ENCODE measurements around the gene PSG4.
"Not testable (repeated sequence)": the region's sequence is repeated elsewhere in the genome, so short reads cannot be mapped to it uniquely, and the experiment has no call there.

The PSG4 gene

DNA sequence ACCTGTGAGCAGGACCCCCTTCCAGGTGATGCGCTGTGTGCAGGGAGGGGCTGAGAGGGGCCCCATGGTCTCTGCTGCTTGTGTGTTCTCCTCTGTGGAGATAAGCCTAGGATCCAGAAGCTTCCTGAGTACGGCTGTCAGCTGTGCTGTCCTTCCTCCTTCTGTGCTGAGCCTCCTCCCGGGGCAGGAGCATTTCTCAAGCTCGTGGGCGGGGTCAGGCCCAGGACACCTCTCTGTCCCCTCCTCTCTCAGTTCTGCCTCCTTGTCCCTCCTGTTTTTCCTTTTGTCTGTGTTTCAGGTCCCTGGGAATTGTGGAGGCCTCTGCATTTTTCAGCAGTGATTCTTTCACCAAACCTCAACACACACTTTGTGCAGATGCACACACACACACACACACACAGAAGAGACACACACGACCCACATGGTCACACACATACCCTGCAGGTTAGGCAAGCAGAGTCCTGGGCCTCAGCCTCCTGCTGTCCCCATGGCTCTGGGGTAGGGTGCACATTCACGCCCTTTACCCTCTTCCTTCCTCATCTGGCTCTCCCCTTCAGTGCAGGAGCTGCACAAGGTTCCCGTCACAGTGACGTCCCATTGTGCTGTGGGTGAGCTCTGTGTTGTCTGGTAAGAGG lies at the start of gene PSG4:
PSG4 (minus strand) TSS at position 168 of the 635 bp plus-strand sequence; CDS start at position 66, 102 bp downstream.
- not testable (repeated sequence) for DNase-seq

DNA sequence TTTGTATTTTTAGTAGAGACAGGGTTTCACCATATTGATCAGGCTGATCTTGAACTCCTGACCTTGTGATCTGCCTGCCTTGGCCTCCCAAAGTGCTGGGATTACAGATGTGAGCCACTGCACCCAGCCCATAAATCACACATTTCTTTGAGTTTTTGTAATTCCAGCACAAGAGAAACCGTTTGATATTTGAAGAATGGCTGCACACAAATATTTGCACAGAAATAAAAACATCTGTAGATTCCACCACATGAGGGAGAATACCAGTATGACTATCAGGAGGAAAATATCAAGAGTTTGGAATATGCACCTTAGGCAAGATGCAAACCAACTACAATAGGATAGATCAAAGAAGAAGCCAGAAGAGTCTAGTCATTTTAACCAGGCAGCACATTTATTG lies 46.0 kb upstream of the PSG4 start:
- not testable (repeated sequence) for DNase-seq

DNA sequence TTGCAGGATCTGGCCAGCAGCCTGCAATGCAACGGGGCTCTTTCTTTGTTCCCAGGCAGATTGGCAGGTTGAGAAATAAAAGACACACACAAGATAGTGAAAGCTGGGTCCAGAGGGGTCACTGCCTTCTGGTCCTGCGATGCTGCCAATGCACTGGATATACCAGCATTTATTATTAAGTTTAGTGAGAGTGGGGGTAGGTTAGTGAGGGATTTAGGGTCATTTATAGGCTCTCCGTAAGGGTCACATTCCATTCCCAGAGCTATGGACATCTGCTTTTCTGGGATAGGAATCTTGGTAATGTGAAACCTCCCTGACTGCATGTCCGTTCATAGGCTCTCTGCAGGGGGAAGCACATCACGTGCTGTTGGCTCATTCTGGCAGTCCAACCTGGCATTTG lies 44.9 kb upstream of the PSG4 start:
- DNase-seq = not testable (repeated sequence)

DNA sequence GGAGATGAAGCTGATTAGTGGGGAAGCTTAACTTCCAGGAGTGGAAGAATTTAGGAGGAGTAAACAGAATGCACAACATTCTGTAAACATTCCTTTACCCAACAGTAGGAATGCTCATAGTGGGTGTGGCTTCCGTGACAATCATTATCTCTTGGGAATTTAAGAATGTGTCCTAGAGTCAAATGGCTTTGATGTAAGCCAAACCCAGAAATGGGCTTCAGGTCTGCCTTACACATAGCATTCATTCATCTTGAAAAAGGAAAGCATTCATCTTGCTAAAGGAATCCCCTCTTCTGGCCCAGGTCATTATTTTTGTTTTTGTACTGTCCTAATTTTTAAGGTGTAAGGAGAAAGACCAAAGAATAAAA lies 43.2 kb upstream of the PSG4 start:
- not testable (repeated sequence) for DNase-seq

DNA sequence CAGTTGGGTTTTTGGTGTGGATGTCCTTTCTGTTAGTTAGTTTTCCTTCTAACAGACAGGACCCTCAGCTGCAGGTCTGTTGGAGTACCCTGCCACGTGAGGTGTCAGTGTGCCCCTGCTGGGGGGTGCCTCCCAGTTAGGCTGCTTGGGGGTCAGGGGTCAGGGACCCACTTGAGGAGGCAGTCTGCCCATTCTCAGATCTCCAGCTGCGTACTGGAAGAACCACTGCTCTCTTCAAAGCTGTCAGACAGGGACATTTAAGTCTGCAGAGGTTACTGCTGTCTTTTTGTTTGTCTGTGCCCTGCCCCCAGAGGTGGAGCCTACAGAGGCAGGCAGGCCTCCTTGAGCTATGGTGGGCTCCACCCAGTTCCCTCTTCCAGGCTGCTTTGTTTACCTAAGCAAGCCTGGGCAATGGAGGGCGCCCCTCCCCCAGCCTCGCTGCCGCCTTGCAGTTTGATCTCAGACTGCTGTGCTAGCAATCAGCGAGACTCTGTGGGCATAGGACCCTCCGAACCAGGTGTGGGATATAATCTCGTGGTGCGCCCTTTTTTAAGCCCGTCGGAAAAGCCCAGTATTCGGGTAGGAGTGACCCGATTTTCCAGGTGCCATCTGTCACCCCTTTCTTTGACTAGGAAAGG lies 41.9 kb upstream of the PSG4 start:
- not testable (repeated sequence) for DNase-seq

DNA sequence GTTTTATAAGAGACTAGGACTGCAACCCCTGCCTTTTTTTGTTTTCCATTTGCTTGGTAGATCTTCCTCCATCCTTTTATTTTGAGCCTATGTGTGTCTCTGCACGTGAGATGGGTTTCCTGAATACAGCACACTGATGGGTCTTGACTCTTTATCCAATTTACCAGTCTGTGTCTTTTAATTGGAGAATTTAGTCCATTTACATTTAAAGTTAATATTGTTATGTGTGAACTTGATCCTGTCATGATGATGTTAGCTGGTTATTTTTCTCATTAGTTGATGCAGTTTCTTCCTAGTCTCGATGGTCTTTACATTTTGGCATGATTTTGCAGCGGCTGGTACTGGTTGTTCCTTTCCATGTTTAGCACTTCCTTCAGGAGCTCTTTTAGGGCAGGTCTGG lies 40.4 kb upstream of the PSG4 start:
- not testable (repeated sequence) for DNase-seq

DNA sequence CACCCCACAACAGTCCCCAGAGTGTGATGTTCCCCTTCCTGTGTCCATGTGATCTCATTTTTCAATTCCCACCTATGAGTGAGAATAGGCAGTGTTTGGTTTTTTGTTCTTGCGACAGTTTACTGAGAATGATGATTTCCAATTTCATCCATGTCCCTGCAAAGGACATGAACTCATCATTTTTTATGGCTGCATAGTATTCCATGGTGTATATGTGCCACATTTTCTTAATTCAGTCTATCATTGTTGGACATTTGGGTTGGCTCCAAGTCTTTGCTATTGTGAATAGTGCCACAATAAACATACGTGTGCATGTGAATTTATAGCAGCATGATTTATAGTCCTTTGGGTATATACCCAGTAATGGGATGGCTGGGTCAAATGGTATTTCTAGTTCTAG lies 36.8 kb upstream of the PSG4 start:
- not testable (repeated sequence) for DNase-seq

DNA sequence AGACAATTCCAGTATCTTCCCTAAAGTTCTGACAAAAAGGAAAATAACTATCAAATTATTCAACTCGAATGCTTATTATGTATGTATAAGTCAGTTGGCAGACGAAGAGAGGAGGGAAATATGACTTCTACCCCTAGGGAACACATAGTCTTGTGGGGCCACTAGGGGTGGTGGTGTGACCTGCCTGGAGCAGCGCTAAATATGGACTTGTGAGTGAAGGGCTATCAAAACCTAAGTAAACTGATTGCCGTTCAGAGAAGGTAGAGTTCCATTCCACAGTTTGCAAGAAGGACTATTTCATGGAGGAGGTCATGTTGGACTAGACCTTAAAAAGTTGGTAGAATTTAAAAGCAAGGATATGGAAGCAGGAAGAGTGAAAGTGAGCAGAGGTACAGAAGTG lies 32.8 kb upstream of the PSG4 start:
- DNase-seq = not testable (repeated sequence)

DNA sequence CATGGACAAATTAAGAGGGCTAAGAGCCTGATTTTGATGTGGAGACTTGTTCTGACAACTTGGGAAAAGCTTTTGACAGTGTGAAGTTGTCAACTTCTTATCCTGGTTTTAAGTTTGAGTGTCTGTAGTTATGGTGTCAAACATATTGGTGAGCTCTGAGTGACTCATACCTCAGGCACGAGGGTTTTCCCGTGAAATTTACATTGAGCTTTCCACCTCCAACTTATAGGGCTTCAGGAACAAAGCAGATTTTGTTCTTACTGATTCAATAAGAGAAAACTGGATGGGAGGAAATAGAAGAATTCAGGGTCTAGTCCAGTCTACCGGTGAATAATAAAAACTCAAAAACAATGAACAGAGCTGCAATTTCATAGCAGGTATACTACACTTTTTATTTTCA lies 30.2 kb upstream of the PSG4 start:
- not testable (repeated sequence) for DNase-seq

DNA sequence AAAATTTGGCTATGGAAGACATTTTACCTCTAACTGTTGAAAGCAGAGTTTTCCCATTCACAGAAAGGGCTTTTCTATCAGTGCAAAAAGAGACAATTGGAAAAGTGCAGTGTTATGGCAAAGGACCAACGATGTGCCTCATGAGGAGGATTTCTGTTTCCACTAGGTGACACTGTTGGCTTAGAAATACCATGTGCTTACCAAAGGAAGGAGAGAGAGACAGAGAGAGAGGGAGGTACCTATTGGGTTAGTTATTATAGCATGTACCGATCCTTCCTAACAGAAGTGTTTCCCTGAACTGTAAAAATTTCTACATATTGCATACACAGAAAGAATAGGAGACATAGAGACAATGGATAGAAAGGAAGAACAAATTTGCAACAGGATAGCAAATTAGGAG lies 23.9 kb upstream of the PSG4 start:
- DNase-seq = no peak

DNA sequence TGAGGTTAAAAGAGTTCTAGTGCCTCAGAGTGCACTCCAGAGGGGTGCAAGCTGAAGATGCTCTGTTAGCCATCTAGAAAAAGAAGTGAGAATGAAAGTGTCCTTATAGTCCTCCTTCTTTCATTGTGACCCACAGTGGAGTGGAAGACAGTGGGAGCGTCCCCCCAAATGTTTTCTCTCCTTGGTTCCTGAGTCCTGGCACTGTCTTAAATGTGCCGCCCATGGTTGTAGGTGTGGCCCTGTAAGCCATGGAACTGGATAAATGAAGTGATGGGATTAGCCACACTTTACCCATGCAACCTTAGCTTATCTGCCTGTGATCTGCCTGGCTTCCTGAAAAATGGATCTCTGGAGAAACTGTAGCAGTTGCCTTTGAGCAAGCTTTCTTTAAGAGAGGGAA lies 23.3 kb upstream of the PSG4 start:
- not testable (repeated sequence) for DNase-seq

DNA sequence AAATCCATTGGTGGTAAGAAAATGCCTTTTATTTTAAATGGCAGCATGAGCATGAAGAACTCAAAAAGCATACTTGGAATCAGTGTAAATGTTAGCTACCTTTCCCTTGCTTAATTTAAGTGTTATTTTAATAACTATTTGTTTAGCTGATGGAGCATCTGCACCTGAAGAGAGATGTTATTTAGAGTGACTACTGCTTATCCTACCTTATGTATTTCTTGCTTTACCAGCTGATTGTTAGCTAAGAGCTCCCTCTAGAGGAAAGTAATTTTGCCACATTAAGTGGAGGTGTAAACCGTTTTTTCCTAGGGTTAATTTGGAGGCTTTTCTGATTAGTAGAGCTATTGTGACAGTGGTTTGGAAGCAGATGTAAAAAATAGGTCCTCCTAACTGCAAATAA lies 21.5 kb upstream of the PSG4 start:
- DNase-seq = not testable (repeated sequence)

DNA sequence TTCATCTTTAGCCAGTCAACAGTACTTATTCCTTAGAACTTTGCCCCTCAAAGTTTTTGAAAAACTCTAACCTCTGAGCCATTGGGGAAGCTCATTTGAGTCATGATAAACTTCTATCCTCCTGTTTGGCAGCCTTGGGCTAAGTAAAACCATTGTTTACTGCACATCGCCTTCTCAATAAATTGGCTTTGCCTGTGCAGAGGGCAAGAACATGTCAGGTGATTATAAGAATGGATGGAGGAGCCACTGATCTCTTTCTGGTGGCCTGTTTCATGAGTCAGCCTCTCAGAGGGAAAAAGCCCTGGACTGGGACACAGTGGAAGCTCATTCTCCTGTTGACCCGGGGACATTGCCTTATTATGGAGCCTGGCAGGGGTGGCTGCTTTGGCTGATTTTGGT lies 19.4 kb upstream of the PSG4 start:
- no peak for DNase-seq

DNA sequence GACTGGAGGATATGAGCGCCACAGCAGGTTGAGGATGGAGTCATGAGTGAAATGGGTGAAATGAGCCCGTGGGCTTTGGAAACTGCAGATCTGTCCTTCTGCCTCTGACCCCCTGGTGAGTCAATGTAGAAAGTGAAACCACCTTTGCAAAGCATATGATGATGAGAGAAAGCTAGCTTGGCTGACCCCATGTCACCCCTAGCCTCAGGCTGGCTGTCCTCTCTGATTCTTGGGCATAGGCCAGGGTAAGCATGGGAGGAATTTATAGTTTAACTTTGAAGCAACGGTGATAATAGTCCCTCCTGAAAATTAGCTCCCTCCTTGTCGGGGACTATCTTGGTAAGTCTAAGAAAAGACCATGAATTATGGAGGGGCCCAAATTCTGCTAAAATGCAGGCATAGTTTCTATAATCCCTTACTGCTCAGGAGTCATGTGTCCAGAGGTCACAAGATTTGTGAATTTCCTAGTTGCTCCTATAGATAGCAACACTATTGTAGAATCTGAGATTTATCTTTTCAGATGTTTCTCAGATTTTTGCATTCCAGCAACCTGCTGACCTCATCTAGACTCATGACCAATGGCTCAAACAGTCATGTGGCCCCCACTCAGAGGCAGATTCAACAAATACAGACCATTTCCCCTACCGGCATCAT lies 18.9 kb upstream of the PSG4 start:
- not testable (repeated sequence) for DNase-seq

DNA sequence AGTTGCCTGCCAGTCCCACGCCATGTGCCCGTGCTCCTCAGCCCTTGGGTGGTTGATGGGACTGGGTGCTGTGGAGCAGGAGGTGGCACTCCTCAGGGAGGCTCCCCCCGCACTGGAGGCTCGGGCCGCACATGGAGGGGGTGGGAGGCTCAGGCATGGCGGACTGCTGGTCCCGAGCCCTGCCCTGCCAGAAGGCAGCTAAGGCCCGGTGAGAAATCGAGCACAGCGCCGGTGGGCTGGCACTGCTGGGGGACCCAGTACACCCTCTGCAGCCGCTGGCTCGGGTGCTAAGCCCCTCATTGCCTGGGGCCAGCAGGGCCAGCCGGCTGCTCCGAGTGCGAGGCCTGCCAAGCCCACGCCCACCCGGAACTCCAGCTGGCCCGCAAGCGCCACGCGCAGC lies 16.5 kb upstream of the PSG4 start:
- DNase-seq = not testable (repeated sequence)

DNA sequence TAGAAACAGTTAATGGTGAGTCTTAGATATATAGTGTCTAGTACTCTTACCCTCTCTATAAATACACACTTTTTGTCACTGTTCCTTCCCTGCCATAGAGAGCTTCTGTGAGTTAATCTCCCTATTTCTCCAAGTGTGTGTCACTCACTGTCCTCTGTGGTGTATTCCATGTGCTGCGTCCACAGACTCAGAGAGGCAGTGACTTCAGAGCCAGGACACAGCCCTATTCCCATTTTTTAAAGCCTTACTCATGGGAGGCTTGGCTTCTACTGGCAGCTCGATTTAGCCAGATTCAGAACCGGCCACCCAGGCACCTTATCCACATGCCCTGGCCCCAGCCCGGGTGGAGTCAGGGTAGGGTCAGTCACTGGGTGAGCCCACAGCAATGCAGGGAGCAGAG lies 13.7 kb upstream of the PSG4 start:
- not testable (repeated sequence) for DNase-seq

DNA sequence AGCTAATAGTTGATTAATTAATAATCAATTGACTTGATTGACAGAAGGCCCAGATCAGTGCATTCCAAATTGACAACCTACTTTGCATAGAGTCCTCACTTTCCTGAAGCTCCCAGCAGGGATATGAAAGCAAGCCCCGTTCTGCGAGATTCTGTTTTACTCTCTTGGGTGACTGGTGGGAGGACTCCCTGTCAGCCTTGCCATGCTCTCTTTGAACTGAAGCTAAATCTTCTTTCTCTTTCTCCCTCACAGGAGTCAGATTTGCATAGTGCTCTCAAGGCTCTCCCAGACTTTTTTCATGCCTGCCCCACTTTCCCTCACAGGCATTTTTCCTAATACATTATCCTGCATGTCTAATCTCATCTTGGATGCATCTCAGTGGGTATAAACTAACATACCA lies 10.4 kb upstream of the PSG4 start:
- not testable (repeated sequence) for DNase-seq

DNA sequence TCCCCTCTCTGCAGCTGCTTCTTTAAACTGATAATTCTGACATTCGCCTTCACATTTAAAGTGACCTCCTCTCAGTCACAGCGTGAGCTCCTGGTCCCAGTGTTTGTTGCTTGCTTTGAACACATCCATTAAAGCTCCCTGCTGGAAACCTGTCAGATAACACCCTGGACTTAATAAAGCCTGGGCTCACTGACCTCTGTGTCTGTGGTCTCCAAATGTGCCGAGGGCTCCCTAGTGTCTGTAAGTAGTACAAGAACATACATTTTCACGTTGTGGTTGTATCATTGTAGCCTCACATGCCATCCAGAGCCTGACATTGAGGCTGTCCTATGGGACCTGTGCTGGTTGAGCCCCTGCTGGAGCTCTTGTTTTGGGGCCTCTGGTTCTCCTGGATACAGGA lies 2.6 kb upstream of the PSG4 start:
- DNase-seq = no peak

DNA sequence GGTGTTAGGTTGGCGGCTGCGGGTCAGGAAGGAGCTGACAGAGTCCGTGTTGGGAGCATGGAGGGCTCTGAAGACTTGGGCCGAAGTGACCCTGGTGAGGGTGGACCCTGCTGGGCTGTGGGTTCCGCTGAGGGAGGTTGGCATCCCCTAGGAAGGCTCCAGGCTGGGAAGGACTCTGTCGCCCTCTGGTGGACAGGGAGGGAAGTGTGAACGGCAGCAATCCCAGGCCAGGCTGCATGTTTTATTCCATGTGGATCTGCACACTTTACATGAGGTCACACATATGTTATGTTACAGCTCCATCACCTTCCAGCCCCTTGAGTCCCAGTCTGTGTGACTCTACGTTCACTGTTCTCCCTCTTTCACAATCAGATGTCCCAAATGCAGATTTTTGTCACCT lies 1.7 kb upstream of the PSG4 start:
- not testable (repeated sequence) for DNase-seq

DNA sequence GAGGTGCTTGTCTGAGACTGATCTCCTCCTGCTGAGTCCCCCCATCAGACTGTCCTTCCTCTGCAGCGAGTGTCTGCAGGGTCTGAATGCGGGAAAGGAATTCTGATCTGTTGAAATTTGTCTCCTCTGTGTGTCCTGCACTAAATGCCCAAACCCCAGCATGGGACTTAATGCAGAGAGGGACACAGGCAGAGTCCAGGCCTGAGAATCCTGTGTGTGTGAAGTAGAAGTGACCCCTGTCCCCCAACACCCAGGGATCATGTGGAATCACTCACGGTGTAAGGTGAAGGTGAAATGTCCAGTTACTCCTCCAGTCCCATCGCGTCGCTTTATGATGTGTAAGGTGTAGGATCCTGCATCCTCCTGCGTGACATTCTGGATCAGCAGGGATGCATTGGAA lies 1.8 kb downstream of the PSG4 start:
- not testable (repeated sequence) for DNase-seq

DNA sequence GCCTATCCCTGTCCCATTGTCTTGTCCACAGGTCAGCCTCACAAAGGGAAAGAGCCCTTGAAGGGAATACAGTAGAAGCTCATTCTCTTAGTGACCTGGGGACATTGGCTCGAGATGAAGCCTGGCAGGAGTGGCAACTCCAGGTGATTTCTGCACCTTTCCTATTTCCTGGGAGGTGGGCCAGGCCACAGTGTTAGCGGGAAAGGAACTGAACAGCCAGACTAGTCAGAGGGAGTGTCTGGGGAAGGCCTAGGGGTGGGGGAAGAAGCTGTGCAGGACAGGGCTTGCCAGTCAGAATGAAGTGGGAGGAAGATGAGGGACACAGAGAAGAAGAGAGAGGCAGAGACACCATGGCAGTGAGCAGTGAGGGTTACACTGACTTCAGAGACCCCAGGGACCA lies 3.5 kb downstream of the PSG4 start:
- not testable (repeated sequence) for DNase-seq

DNA sequence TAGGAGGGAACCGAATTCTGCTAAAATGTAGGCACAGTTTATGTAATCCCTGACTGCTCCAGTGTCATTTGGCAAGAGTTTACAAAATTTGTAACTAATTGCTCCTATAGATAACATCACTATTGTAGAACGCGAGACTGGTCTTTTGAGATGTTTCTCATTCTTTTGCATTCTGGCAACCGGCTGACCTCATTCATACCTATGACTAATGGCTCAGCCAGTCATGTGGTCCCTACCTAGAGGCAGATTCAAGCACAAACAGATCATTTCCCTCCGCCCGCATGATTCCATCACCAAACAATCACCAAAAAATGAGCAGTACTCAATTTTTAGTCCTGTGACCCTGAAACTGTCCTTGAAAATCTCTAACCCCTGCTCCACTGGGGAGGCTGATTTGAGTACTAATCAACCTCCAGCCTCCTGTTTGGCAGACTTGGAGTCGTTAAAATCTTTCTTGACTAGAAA lies 4.1 kb downstream of the PSG4 start:
- DNase-seq = not testable (repeated sequence)

DNA sequence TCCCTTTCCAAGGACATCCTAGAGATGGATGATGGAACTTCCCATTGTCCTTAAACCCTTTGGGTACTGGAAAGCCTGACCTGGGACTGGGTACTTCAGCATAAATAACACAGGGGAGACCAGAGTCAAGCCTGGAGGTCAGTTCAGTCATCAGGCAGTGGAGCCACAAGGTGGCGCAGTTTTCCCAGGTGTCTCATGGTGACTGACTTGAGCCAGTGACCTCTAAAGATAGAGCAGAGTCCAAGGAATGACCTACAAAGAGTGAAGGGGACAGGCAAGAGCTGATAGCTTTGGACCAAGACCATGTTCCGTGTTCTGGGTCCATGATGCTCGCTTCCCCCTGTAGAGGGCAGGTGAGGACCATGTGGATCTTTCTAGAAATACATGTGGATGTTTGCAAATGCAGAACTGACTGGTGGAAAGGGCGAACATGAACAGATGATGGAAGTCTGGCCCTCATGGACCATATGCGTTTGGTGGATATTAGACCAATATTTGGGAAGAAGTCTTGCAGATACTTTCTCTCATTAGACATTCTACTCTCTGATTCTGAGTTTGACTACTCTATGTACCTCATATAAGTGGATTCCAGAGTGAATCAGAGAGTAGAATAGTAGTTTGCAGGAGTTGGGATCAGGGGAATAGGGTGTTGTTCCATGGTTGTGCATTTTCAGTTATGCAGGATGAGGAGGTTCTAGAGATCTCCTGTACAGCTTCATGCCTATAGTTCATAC lies 6.6 kb downstream of the PSG4 start:
- not testable (repeated sequence) for DNase-seq

Data from C1 segment of cervical spinal cord (tissue), 14 donors.